Skeletal muscle satellite cell (primary cell): ENCODE data around the gene CC2D1A.
A peak's percentile ranks its signal among the peaks of the same experiment; 100 is the strongest.

ENCODE experiments used
- H3K27me3 ChIP-seq: 2 replicates; pipeline ENCODE4 v1.7.0; 2013; ENCODE audit warnings: low read length; ENCODE audit not compliant: control insufficient read depth, insufficient read depth
- H3K36me3 ChIP-seq: 2 replicates; pipeline ENCODE4 v1.7.0; 2013; ENCODE audit warnings: mild to moderate bottlenecking, control low read depth, low read length; ENCODE audit not compliant: insufficient read depth
- H3K4me1 ChIP-seq: 2 replicates; pipeline ENCODE4 v1.7.0; 2013; ENCODE audit warnings: low read length; ENCODE audit not compliant: control insufficient read depth, insufficient read depth
- H3K4me2 ChIP-seq: 2 replicates; pipeline ENCODE4 v1.7.0; 2013; ENCODE audit warnings: mild to moderate bottlenecking, low read length
- H3K4me3 ChIP-seq: 2 replicates; pipeline ENCODE4 v1.7.0; 2013; ENCODE audit warnings: low read length
- H3K9ac ChIP-seq: 2 replicates; pipeline ENCODE4 v1.7.0; 2013; ENCODE audit warnings: mild to moderate bottlenecking, low read depth, low read length, moderate library complexity
- H3K9me3 ChIP-seq: replicated peaks from 2 replicates; pipeline ENCODE4 v1.7.0; 2013; ENCODE audit warnings: mild to moderate bottlenecking, control low read depth, low read length

CC2D1A gene

DNA sequence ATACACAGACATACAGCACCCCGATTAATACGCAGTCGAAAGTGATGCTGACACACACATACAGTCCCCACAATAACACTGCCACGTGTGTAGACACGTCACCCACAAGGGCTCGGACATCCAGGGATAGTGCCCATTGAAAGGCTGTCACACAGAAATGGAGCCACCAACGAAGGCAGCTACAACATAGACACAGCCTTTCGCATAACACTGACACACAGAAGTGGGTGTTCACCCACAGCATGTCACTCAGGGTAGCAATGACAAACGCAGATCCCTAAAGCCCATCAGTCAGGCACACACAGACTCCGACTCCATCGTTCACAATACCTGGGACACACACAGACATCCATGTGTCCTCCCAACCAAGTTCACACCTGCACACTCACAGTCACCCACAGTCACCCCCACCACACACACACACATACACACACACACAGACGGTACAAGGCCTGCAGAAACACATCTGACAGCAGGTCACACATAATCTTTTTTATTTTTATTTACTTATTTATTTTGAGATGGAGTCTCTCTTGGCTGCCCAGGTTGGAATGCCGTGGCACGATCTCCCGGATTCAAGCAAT, 39.4 kb upstream of the CC2D1A start:
- H3K27me3 ChIP-seq: no peaks in the 10 kb centered on the region
- peak overlapping the region; percentile 83 for H3K9ac ChIP-seq
- no peaks in the 10 kb centered on the region for H3K9me3 ChIP-seq
- H3K4me3 ChIP-seq: peak overlapping the region; percentile 83
- no peaks in the 10 kb centered on the region for H3K36me3 ChIP-seq
- peaks cover 24% of the 10 kb centered on the region for H3K4me1 ChIP-seq
- H3K4me2 ChIP-seq: peak overlapping the region; percentile 96

DNA sequence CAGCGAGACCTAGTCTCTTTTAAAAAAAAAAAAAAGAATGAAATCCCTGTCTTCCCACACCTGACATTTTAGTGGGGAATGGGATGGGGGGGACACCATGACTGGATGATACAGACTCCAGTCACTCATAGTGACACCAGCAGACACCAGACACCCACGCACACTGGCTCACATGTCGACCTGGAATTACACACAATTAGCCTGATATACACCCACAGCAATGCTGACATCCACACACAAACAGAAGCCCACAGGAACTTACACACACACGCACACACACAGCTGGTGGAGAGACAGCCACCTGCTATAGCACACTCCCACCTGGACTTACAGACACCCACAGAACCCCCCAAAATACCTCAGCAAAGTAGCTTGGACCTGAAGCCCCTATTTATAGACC, 37.3 kb upstream of the CC2D1A start:
- H3K4me1 ChIP-seq: peaks cover 19% of the 10 kb centered on the region
- no peaks in the 10 kb centered on the region for H3K36me3 ChIP-seq
- no peak overlapping the region for H3K4me3 ChIP-seq
- H3K4me2 ChIP-seq: no peak overlapping the region
- no peaks in the 10 kb centered on the region for H3K27me3 ChIP-seq
- no peaks in the 10 kb centered on the region for H3K9me3 ChIP-seq
- H3K9ac ChIP-seq: no peak overlapping the region

- Histone ChIP-seq H3K9me3 (no peaks in the 10 kb centered on the region), H3K36me3 (no peaks in the 10 kb centered on the region), H3K4me3 (no peak overlapping the region), H3K9ac (no peak overlapping the region), H3K4me1 (peaks cover 15% of the 10 kb centered on the region), H3K4me2 (no peak overlapping the region), H3K27me3 (no peaks in the 10 kb centered on the region)
These were observed 36.7 kb upstream of the CC2D1A start for GRCh38 chr19:13869281-13869680.

- Histone ChIP-seq H3K27me3 (no peaks in the 10 kb centered on the region), H3K4me2 (no peak overlapping the region), H3K4me1 (peaks cover 8% of the 10 kb centered on the region), H3K36me3 (no peaks in the 10 kb centered on the region), H3K9ac (no peak overlapping the region), H3K9me3 (no peaks in the 10 kb centered on the region), H3K4me3 (no peak overlapping the region)
These were observed 35.1 kb upstream of the CC2D1A start for GRCh38 chr19:13870873-13871272.

DNA sequence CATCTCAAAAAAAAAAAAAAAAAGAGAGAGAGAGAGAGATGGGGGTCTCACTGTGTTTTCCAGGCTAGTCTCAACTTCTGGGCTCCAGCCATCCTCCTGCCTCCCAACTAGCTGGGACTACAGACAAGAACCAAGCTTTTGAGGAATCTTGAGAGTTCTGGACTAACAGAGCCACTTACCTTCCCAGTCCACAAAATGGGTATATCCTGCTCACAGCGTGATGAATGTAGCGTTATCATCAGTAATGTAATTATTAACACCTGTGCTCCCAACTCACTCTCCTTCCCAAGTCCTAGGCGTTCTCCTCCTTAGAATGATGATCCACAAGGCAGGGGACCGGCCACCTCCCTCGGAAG, 33.7 kb upstream of the CC2D1A start:
- H3K9me3 ChIP-seq: no peaks in the 10 kb centered on the region
- no peaks in the 10 kb centered on the region for H3K36me3 ChIP-seq
- H3K4me3 ChIP-seq: no peak overlapping the region
- H3K4me1 ChIP-seq: no peaks in the 10 kb centered on the region
- H3K9ac ChIP-seq: no peak overlapping the region
- H3K27me3 ChIP-seq: no peaks in the 10 kb centered on the region
- no peak overlapping the region for H3K4me2 ChIP-seq

GRCh38 chr19:13872695-13873389, 33.2 kb upstream of the CC2D1A start:
- Histone ChIP-seq H3K9me3 (no peaks in the 10 kb centered on the region), H3K4me1 (no peaks in the 10 kb centered on the region), H3K4me3 (peak overlapping the region; percentile 32), H3K4me2 (peak overlapping the region; percentile 59), H3K9ac (no peak overlapping the region), H3K27me3 (no peaks in the 10 kb centered on the region), H3K36me3 (no peaks in the 10 kb centered on the region)

DNA sequence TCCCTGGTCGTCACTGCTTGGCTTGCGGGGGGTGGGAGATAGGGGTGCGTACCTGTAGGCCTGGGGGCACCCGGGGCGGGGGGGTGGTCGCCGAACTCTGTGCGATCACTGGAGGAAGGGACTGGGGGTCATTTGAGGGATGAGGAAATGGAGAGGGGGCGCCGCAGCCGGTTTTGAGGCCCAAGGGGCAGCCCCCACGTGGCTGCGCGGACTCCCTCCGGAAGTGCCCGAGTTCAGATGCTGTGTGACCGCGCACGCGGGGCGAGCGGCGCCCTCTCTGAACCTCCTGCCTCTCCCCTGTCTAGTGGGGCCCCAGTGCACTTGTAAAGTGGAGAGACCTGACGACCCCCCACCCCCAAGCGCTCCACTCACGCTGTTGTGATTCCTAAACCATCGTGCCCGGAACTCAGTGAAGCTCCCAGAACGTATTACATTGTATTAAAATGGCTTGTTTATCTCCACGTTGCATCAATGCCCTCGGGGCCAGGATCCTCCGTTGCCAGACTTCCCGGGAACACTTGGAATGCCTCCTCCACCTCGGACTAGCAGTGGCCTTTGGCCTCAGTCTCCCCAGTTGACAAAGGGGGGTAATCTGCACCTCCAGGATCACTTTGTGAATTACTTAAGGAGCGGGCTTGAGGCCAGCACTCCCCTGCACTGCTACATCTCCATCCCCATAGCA, 32.0 kb upstream of the CC2D1A start:
- no peak overlapping the region for H3K9ac ChIP-seq
- no peaks in the 10 kb centered on the region for H3K9me3 ChIP-seq
- no peak overlapping the region for H3K4me3 ChIP-seq
- no peaks in the 10 kb centered on the region for H3K27me3 ChIP-seq
- no peak overlapping the region for H3K4me2 ChIP-seq
- H3K36me3 ChIP-seq: no peaks in the 10 kb centered on the region
- H3K4me1 ChIP-seq: no peaks in the 10 kb centered on the region

DNA sequence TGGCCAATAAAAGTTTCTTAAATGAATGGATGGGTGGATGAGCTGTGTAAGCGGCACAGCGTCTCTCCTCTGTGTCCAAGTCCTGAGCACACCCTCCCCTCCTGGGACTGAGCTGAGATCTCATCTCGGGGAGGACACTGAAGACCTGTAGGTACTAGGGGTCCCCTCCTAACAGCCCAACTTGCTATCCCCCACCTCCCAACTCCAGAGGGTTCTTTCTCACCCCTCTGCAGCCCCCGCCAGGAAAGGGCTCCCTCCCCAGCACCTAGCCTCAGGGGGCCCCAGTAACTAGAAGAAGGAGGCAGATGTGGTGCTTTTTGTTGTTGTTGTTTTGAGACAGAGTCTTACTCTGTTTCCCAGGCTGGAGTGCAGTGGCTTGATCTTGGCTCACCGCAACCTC, 30.2 kb upstream of the CC2D1A start:
- no peak overlapping the region for H3K4me3 ChIP-seq
- H3K9me3 ChIP-seq: no peaks in the 10 kb centered on the region
- H3K36me3 ChIP-seq: no peaks in the 10 kb centered on the region
- no peak overlapping the region for H3K4me2 ChIP-seq
- peaks cover 8% of the 10 kb centered on the region for H3K4me1 ChIP-seq
- H3K9ac ChIP-seq: no peak overlapping the region
- no peaks in the 10 kb centered on the region for H3K27me3 ChIP-seq

- Histone ChIP-seq H3K4me1 (peaks cover 18% of the 10 kb centered on the region), H3K27me3 (no peaks in the 10 kb centered on the region), H3K9me3 (no peaks in the 10 kb centered on the region), H3K9ac (no peak within 1 kb of the TSS), H3K4me3 (no peak within 1 kb of the TSS), H3K4me2 (no peak within 1 kb of the TSS), H3K36me3 (no peaks in the 10 kb centered on the region)
These were observed 29.2 kb upstream of the CC2D1A start, which contains the start of gene NANOS3 for GRCh38 chr19:13876834-13877233. Gene NANOS3 (plus strand): TSS chr19:13877134. CDS start chr19:13877249, 115 bp downstream.

DNA sequence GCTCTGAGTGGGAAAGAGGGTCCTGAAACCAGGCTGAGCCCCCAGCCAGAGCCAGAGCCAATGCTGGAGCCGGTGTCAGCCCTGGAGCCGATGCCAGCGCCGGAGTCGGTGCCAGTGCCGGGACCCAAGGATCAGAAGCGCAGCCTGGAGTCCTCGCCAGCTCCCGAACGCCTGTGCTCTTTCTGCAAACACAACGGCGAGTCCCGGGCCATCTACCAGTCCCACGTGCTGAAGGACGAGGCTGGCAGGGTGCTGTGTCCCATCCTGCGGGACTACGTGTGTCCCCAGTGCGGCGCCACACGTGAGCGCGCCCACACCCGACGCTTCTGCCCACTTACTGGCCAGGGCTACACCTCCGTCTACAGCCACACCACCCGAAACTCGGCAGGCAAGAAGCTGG, 28.7 kb upstream of the CC2D1A start:
- H3K9ac ChIP-seq: no peak overlapping the region
- H3K27me3 ChIP-seq: no peaks in the 10 kb centered on the region
- H3K36me3 ChIP-seq: no peaks in the 10 kb centered on the region
- H3K4me2 ChIP-seq: no peak overlapping the region
- no peaks in the 10 kb centered on the region for H3K9me3 ChIP-seq
- peaks cover 23% of the 10 kb centered on the region for H3K4me1 ChIP-seq
- no peak overlapping the region for H3K4me3 ChIP-seq

DNA sequence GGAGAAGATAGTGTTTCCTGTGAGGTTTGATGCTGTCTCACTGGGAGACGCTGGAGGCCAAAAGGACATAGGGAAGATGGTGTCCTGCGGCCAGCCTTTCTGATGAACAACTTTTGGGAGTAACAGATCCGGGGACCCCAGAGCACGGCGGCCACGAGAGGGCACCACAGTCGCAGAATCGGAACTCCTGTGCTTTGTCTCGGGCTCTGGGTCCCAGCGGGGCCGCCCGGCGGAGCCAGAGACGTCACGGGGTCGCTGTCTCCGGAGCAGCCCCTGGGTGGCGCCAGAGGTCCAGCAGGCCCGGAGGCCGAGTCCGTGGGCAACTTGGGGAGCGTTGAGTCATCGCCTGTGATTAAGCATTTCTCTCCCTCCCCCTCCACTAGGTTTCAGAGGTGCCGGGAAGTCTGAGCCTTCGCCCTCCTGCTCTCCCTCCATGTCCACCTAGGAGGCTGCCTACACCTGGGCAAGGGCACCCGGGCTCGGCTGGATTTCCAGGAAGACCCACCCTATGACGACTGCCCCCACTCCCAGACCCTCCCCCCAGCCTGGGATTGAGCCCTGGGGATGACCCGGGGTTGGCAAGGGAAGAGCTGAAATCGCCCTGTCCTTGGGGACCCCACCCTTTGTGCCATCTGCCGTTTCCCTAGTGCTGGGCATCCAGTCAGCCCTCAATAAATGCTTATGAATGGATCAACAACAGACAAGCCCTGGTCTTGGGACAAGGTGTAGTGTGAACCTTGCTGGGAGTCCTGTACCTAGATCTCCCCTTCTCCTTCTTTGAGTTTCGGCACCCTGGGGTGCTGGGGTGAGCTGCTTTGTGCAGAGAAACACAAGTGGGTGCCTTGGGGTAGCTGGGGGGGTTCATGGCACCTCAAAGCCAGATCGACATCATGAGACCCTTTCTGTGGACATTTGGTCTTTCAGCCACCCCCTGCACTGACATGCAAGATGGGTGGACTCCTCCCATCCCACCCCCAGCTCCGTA, 25.6 kb upstream of the CC2D1A start:
- H3K4me1 ChIP-seq: peaks cover 24% of the 10 kb centered on the region

More for the DNA sequence above, 25.6 kb upstream of the CC2D1A start:
- H3K4me3 ChIP-seq: peak overlapping the region; percentile 31
- peak overlapping the region; percentile 74 for H3K4me2 ChIP-seq
- no peaks in the 10 kb centered on the region for H3K9me3 ChIP-seq
- H3K9ac ChIP-seq: peak overlapping the region; percentile 64
- H3K27me3 ChIP-seq: no peaks in the 10 kb centered on the region
- H3K36me3 ChIP-seq: no peaks in the 10 kb centered on the region
